ENCODE measurements around the gene OR8D1.
"Not testable (repeated sequence)": the region's sequence is repeated elsewhere in the genome, so short reads cannot be mapped to it uniquely, and the experiment has no call there.

Gene OR8D1

GRCh38 chr11:124278261-124278660, 35.5 kb downstream of the OR8D1 start:
- no peak for DNase-seq

- no peak for DNase-seq
Measured at GRCh38 chr11:124277804-124278203, 35.9 kb downstream of the OR8D1 start.

- DNase-seq: no peak
Measured at GRCh38 chr11:124277207-124277606, 36.5 kb downstream of the OR8D1 start.

GRCh38 chr11:124276081-124276480, 37.7 kb downstream of the OR8D1 start:
- DNase-seq: no peak

- no peak for DNase-seq
Measured at GRCh38 chr11:124274000-124274399, 39.7 kb downstream of the OR8D1 start.

GRCh38 chr11:124270886-124271285, 42.9 kb downstream of the OR8D1 start:
- not testable (repeated sequence) for DNase-seq

- DNase-seq: not testable (repeated sequence)
Measured at GRCh38 chr11:124265041-124265440, 48.7 kb downstream of the OR8D1 start.

GRCh38 chr11:124256076-124256475, 57.7 kb downstream of the OR8D1 start, which contains the start of gene OR8G5:
OR8G5 (plus strand) TSS chr11:124256376; CDS start chr11:124264932, 8,556 bp downstream.
- DNase-seq: no peak
